HEK293 (cell line): ENCODE measurements around the gene STC2.

Experiments used
- CTCF ChIP-seq: fragments of 450-650 bp; formaldehyde crosslinking; IDR thresholded peaks from 2 replicates; pipeline ENCODE4 v1.5.1; 2016; ENCODE audit warnings: missing biosample characterization, missing genetic modification characterization
- ZNF239 ChIP-seq: fragments of 450-650 bp; formaldehyde crosslinking; IDR thresholded peaks from 2 replicates; pipeline ENCODE4 v1.5.1; 2016; ENCODE audit warnings: missing biosample characterization, missing genetic modification characterization

- TF ChIP-seq CTCF (tag by site-specific recombination) (no peak), ZNF239 (tag by site-specific recombination) (no peak)
These were observed 13.9 kb downstream of the STC2 start for GRCh38 chr5:173314166-173314952.
